IPS DF 4.7 (cell line): ENCODE data around the gene TMEM266.

Source experiments
- DNase-seq: peaks from one replicate; pipeline ENCODE4 v3.0.0-alpha.2; 2013; ENCODE audit warnings: low spot score; ENCODE audit errors: extremely low read depth

Gene TMEM266

DNA sequence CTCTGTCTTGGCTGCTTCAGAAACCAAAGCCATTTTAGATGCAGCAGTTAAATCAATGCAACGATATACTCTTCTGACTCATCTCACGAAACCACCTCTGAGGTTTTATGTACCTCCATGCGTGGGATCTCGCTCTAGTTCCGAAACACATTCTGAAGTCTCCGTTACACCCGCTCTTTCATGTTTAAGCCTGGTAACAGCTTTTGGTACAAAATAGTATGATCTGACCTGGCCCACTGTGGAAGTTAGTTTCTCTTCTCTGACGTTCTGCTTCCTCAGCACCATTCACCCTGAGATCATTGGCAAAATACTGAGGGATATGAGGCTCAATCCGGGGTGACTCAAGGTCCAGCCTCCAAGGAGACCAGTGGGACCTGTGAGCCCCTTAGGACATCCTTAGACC is 121.9 kb downstream of the TMEM266 start:
- no peak for DNase-seq

- DNase-seq, result no peak
Measured at GRCh38 chr15:76183930-76184649, 124.3 kb downstream of the TMEM266 start.

GRCh38 chr15:76184650-76185035 is 124.9 kb downstream of the TMEM266 start:
- DNase-seq, result no peak

DNA sequence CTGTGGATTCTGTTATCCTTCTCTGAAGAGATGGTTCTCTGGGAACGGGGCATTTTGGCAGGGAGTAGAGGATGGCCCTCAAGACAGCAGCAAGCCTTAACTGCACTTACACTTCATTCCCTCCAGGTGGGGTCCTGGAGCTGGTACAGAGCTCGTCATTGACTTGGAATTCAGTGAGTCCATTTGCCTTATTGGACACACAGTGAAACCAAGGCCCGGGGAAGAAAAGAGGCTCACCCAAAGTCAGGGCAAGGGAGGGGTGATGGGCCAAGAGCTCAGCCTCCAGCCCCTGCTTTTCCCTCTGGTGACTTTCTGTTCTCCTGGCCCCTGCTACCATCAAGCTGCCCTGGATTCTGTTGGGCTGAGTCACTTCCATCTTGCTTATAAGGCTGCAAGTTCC is 125.9 kb downstream of the TMEM266 start:
- no peak for DNase-seq

DNA sequence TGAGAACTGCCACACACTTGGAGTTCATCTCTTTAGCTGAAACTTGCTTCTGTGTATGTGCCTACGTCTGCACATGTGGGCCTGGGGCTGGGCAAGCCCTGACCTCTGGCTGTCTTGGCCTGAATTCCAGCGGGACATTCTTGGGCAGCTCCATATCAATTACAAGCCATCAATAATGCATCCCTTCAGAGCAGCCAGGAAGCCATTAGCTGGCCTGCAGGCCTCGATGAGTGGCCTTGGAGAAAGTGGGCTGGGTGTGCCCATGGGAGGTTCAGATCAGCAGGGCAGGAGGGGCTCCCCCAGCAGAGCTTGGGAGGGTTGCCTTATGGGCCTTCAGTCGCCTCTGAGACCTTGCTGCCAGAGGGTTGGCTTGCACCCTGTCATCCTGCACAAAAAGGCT is 127.4 kb downstream of the TMEM266 start:
- no peak for DNase-seq

- no peak for DNase-seq
Measured at GRCh38 chr15:76189106-76189505, 129.3 kb downstream of the TMEM266 start.

DNA sequence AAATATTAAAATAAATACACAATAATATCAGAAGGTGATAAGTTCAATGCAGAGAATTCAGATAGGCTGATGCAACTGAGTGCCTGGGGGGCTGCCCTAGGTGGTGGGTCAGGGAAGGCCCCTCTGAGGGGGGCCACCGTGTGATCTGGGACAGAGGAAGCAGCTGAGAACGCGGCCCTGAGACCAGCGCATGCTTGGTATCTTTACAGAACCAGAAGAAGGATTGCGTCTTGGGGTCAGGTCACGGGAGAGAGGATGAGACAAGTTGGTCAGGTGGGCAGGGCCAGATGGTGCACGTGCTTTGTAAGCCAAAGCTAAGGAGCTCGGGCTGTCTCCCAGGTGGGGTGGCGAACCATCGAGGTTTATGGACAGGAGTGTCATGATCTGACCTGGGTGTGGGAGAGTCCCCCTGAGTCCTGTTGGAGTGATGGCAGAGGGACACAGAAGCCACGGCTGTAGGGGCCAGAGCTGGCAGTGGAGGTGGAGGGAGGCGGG is 130.3 kb downstream of the TMEM266 start:
- DNase-seq, result no peak

DNA sequence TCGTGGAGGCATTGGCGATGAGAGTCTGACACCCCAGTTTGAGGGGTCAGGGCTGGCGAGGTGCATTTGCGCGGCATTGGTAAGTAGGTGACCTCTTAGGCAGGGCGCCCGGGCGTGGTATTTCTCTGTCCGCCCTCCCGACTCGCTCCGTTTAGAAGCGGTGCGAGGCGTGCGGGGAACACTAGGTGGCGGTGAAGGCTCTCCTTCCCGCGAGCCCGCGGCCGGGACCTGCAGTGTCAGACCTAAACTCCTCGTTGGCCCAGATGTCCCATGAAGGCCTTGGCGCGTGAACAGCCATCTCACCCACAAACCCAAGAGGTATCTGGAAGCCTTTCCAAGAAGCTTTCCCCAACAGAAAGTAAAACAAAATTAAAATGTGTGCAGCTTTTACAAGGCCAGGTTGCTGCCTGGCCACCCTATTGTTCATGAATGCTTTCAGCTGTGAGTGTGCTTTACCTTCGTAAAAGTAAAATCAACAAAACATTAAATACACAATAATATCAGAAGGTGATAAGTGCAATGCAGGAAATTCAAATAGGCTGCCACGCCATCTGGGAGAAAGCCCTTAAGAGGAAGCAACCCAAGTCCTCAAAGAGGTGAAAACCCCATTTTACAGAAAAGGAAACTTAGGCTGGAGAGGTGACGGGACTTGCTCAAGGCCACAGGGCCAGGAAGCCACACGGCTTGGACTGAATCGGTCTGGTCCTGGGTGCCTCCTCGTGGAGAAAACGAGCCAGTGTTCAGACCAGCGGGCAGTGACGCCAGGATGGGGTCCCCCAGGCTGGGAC is 131.2 kb downstream of the TMEM266 start:
- DNase-seq, result no peak

GRCh38 chr15:76191539-76192244 is 131.9 kb downstream of the TMEM266 start:
- no peak for DNase-seq

- DNase-seq, result no peak
Measured at GRCh38 chr15:76192715-76193114, 132.9 kb downstream of the TMEM266 start.

- no peak for DNase-seq
Measured at GRCh38 chr15:76193934-76194333, 134.1 kb downstream of the TMEM266 start.

- no peak for DNase-seq
Measured at GRCh38 chr15:76195506-76196268, 135.9 kb downstream of the TMEM266 start.

GRCh38 chr15:76196269-76197231 is 136.8 kb downstream of the TMEM266 start:
- DNase-seq, result no peak

GRCh38 chr15:76197703-76198455 is 138.1 kb downstream of the TMEM266 start:
- DNase-seq, result no peak

DNA sequence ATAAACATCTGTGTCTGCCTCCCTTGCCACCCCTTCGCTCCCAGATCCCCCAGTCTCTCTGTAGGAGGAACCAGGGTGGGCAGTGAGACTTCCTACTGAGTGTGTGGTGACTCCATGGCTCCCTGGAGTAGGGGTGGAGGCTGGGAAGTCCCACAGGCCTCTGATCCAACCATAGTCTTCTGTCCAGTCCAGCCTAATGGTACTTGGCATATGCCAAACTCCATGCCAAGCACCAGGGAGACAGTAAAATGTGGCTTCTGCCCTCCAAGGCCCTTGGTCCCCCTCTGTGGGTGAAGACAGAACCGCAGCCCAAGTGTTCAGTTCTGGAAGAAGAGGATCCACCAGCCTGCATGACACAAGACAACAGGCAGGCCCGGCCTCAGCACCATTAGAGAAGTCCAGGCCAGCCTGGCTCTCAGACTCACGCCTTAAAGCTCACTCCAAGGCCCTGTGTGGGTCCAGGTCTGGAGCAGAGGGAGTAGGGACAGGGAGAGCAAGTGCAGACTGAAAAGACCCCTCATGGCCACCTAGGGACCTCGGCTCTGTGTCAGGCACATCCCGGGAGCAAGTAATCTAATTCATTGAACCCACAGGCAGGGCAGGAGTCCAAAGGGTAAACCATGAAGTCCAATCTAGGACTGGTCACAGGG is 138.8 kb downstream of the TMEM266 start:
- DNase-seq, result no peak

DNA sequence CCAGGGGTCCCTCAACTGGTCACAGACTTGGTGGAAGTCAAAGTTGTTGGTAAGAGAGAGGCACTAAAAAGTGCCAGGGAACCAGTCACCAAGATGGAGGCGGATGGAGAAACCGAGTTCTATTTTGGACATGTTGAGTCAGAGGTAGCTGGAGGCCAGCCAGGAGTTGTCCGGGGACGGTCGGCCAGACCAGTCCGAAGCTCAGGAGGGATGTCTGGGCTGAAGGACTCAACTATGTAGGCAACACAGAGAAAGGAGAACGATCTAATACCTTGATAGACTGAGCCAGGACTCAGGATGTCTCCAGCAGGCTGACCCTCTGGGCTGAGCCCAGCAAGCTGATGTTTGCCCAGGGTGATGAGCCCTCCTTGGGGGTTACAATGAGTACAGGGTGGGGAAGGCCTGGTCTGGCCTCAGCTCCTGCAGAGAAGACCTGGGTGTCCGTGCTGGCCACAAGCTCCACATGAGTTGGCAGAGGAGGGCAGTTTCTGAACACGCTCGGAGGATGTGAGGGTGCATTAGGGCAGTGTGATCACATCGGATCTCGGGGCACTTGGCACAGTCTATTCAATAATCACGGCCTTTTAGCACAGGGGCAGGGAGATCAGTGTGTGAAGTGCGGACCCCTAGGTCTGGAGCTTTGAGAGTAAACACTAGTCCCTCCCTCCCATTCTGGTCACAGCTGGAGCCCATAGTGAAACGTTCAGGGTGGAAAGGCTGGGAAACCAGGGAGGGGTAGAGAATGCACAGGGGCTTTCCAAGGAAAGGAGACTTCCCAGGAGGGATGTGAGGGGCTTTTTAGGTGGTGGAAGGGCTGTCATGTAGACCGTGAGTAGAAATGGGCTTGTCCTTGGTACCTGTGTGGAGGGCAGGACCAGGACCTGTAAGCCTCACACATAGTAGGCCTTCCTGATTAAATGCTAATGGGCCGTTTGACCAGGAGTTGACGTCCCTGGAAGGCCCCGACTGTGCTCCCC is 139.6 kb downstream of the TMEM266 start:
- DNase-seq, result no peak

- no peak for DNase-seq
Measured at GRCh38 chr15:76200083-76200465, 140.3 kb downstream of the TMEM266 start.

DNA sequence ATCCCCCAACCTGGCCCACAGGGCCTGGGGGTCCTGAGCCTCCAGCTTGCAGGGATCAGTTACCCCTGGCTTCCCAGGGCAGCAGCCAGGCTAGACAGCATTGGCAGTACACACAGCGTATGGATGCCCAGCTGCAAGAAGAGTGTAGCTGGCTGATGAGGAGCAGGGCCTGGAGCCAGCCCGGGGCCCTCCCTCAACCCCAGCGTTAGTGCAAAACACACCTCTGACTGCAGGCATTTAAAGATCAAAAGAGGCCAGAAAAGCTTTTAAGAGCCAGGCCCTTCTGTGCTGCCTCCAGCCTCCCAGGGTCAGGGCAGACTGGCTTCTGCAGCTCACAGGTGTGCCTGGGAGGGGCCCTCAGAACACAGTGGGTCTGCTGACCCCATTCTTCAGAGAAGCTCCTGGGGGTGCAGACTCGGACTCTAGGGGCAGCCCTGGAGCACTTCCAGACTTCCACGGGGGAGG is 140.9 kb downstream of the TMEM266 start:
- DNase-seq, result no peak
